Retinal pigment epithelial cell (primary cell): ENCODE data around the gene ARL16.

Experiments
- DNase-seq: peaks from one replicate; pipeline ENCODE4 v3.0.0-alpha.2; 2010; ENCODE audit warnings: low read depth
- H3K4me3 ChIP-seq: 2 replicates; pipeline ENCODE4 v1.5.1; 2011; ENCODE audit warnings: mild to moderate bottlenecking, low read length, control low read depth, moderate library complexity
- TF ChIP-seq, protein P1 (sequence below): conservative IDR thresholded peaks from 2 replicates; pipeline ENCODE4 v1.5.1; 2011; ENCODE audit warnings: low read depth, low read length, control low read depth, inconsistent platforms

ARL16 gene, protein sequence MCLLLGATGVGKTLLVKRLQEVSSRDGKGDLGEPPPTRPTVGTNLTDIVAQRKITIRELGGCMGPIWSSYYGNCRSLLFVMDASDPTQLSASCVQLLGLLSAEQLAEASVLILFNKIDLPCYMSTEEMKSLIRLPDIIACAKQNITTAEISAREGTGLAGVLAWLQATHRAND

DNA sequence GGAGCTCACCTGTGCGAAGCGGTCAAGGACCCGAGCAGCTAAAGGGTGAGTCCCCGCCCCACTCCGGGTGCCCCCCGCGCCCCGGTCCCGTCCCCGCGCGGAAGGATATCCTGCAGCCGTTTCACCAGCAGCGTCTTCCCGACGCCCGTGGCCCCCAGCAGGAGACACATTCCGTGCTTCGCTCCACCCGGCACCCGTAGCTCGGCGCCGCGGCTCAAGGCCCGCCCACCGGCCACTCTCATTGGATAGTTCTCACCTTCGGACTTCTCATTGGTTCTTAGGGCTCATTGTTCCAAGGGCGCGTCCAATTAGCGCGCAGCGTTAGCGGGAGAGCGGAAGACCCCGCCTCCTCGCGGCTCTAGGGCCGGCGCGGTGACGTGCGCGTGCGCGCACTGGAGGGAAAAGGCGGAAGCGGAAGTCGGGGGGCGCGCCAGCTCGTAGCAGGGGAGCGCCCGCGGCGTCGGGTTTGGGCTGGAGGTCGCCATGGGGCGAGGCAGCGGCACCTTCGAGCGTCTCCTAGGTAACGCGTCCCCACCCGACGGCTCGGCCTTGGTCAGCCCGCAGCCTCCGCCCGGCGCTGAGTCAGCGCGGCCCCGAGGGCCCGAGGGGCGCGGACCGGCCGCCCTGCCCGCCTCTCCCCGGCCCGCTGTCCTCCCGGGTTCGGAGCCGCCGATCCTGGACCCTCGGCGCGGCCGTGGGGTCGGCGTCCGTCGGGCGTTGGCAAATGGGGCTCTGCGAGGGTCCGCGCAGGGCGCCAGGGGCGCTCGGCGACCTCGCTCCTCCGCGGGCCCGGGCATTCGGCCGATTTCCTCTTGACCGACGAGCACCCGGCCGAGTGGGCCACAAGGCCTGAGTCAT, at the start of gene ARL16, which contains the start of gene HGS:
Gene ARL16 (minus strand): TSS at position 214 of the 858 bp plus-strand sequence. CDS start 44 bp downstream, at position 170.
Gene HGS (plus strand): TSS at position 428 of the 858 bp plus-strand sequence. CDS start 56 bp downstream, at position 484.
- peak within 1 kb of the TSS; percentile 90 for H3K4me3 ChIP-seq
- peak; percentile 93 for DNase-seq
- TF ChIP-seq, protein P1, sequence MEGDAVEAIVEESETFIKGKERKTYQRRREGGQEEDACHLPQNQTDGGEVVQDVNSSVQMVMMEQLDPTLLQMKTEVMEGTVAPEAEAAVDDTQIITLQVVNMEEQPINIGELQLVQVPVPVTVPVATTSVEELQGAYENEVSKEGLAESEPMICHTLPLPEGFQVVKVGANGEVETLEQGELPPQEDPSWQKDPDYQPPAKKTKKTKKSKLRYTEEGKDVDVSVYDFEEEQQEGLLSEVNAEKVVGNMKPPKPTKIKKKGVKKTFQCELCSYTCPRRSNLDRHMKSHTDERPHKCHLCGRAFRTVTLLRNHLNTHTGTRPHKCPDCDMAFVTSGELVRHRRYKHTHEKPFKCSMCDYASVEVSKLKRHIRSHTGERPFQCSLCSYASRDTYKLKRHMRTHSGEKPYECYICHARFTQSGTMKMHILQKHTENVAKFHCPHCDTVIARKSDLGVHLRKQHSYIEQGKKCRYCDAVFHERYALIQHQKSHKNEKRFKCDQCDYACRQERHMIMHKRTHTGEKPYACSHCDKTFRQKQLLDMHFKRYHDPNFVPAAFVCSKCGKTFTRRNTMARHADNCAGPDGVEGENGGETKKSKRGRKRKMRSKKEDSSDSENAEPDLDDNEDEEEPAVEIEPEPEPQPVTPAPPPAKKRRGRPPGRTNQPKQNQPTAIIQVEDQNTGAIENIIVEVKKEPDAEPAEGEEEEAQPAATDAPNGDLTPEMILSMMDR, result no peak

DNA sequence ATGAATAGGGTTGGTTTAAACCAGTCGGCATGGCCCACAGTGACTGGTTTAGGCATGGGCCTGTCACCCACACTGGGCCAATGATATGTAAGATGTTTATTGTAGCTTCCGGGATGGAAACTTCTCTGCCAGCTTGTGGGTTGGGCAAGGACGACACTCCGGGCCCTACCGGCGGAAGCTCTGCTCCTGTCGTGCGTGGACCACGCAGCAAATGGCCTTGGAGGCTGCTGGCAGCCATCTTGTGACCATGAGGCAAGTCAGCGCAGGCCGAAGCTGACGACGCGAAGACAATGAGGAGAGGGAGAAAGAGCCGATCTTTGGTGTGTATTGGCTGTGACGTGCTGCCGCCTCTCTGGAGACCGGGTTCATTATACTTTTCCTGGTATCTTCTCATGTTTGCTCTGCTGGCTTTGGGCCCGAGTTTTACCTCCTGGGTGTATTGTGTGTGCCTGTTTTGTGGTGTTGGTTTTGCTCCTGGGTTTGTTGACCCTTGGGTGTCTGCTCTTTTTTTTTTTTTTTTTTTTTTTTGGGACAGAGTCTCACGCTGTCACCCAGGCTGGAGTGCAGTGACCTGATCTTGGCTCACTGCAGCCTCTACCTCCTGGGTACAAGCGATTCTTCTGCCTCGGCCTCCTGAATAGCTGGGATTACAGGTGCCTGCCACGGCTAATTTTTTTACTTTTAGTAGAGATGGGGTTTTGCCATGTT, 43.9 kb upstream of the ARL16 start:
- no peak overlapping the region for H3K4me3 ChIP-seq
- TF ChIP-seq, protein P1, result no peak
- DNase-seq, result no peak

DNA sequence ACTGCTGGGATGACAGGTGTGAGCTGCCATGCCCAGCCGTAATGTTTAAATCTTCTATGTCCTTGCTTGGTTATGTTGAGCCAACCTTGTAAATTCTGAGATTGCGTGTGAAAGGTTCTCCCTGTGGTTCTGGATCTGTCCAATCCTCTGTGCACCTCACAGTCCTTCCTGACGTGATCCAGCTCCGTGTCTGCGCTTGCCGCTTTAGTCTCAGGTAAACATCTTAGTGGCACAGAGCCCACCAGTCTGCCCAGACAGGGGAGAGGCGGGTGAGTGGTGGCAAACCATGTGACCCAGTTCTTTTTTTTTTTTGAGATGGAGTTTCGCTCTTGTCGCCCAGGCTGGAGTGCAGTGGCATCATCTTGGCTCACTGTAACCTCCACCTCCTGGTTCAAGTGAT, 42.4 kb upstream of the ARL16 start:
- H3K4me3 ChIP-seq, result no peak overlapping the region
- TF ChIP-seq, protein P1, result no peak
- DNase-seq, result no peak

DNA sequence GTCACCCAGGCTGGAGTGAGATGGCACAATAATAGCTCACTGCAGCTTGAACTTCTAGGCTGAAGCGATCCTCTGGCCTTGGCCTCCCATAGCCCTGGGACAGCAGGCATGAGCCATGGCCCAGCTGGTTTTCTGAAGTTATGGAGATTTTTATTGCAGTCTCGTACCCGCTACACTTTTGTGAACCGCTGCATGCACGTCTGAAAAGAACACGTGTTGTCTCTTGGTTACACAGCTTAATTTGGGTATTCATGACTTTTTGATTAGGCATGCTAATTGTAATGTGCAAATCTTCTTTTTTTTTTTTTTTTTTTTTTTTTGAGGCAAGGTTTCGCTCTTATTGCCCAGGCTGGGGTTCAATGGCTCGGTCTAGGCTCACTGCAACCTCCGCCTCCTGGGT, 41.8 kb upstream of the ARL16 start:
- TF ChIP-seq, protein P1, result no peak
- H3K4me3 ChIP-seq, result no peak overlapping the region
- no peak for DNase-seq

DNA sequence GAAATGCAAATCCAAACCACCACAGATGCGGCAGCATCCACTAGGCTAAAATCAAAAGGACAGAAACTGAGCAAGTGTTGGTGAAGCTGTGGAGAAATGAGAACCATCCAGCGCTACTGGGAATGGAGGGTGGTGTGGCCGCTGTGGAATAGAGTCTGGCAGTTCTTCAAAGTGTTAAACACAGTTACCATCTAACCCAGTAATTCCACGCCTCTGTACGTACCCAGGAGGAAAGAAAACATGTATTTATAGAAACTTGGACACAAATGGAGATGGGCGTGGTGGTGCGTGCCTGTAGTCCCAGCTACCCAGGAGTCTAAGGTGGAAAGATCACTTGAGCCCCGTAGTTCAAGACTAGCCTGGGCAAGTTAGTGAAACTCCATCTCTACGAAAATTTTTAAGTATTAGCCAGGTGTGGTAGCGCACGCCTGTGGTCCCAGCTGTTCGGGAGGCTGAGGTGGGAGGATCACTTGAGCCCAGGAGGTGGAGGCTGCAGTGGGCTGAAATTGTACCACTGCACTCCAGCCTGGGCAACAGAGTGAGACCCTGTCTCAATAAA, 40.1 kb upstream of the ARL16 start:
- TF ChIP-seq, protein P1, result no peak
- DNase-seq, result no peak
- no peak overlapping the region for H3K4me3 ChIP-seq

DNA sequence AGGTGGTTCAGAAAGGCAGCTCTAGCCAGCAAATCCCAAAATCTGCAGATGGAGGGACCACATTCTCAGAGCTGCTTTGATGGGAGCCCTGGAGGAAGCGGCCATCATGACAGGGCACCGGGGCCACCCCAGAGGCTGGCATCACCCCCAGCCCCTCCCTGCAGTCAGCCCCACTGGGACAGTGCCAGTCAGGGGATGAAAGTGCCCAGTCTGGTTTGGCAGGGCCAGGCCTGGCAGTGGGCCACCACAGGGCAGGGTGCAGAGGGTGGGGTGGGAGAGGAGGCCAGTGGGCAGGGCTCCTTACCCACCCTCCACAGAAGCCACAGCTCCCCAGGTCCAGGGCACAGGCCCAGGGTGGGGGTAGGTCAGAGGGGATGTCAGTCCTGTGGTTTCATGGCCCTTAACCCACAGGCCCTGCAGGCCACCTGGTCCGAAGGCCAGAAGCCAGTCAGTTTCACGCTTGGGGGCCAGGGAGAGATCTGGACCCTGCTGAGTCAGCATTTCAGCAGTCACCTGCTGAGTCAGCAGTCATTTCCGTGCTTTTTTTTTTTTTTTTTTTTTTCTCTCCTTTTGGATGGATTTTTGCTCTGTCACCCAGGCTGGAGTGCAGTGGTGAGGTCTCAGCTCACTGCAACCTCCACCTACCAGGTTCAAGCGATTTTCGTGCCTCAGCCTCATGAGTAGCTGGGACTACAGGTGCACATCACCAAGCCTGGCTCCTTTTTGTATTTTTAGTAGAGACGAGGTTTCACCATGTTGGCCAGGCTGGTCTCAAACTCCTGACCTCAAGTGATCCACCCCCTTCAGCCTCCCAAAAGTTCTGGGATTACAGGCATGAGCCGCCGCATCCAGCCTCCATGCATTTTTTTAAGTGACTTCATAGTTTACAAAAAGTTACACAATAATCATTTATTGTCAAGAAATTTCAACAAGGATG, 38.9 kb upstream of the ARL16 start:
- TF ChIP-seq, protein P1, result no peak
- DNase-seq, result no peak
- H3K4me3 ChIP-seq, result no peak overlapping the region
